Epithelial cell of prostate (primary cell): ENCODE data around the gene CFAP97D2.
"Not testable (repeated sequence)": the region's sequence is repeated elsewhere in the genome, so short reads cannot be mapped to it uniquely, and the experiment has no call there.

Experiments
- DNase-seq: peaks from one replicate; pipeline ENCODE4 v3.0.0-alpha.2; 2011; ENCODE audit warnings: low read depth, low spot score
- H3K27ac ChIP-seq: fragments of 450-650 bp; 2 replicates; pipeline ENCODE4 v1.5.1; 2017; ENCODE audit warnings: mild to moderate bottlenecking

Gene CFAP97D2

GRCh38 chr13:114260814-114261213 is 81.8 kb downstream of the CFAP97D2 start:
- H3K27ac ChIP-seq, result no peak overlapping the region
- DNase-seq, result no peak

GRCh38 chr13:114261328-114261965 is 82.4 kb downstream of the CFAP97D2 start:
- H3K27ac ChIP-seq, result no peak overlapping the region
- no peak for DNase-seq

GRCh38 chr13:114263578-114263977 is 84.5 kb downstream of the CFAP97D2 start:
- no peak for DNase-seq
- H3K27ac ChIP-seq, result no peak overlapping the region

- not testable (repeated sequence) for DNase-seq, H3K27ac ChIP-seq
These were observed 85.3 kb downstream of the CFAP97D2 start for GRCh38 chr13:114264313-114264712.

- H3K27ac ChIP-seq, result no peak overlapping the region
- DNase-seq, result no peak
These were observed 86.0 kb downstream of the CFAP97D2 start for GRCh38 chr13:114264886-114265611.

- DNase-seq, result no peak
- no peak overlapping the region for H3K27ac ChIP-seq
These were observed 87.2 kb downstream of the CFAP97D2 start for GRCh38 chr13:114266241-114266640.

GRCh38 chr13:114268344-114269280 is 89.6 kb downstream of the CFAP97D2 start:
- H3K27ac ChIP-seq, result no peak overlapping the region

GRCh38 chr13:114269281-114269770 is 90.3 kb downstream of the CFAP97D2 start:
- DNase-seq, result no peak
- H3K27ac ChIP-seq, result no peak overlapping the region

More at GRCh38 chr13:114268344-114269280, 89.6 kb downstream of the CFAP97D2 start:
- DNase-seq, result no peak
